ENCODE data around the gene F3. TPM values are rescaled to one million over a fixed set of nuclear protein-coding genes. Genes with fewer than 3 reads are reported as not detected.

The F3 gene
- total RNA-seq, 1 experiment from 2014 or later: 5.5 TPM

DNA sequence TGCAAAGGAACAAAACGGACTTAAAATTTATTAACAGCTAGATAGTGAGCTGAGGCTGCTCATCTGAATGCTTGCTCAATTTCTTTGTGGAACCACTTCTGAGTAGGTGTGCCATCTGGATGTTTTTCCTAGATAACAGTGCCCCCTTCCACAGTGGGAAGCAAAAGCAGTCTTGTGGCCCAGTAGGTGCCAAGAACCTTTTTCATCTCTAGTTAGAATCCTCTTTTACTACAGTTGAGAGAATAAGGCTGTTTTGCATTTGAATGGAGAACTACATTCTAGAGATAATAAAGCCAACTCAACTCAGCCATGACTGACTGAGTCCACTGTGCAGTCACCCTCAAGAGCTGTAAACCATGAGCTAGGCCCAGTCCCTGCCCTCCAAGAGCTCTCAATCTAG, 13.3 kb downstream of the F3 start:
- no peak for DNase-seq (ENCODE audit: low spot score)

DNA sequence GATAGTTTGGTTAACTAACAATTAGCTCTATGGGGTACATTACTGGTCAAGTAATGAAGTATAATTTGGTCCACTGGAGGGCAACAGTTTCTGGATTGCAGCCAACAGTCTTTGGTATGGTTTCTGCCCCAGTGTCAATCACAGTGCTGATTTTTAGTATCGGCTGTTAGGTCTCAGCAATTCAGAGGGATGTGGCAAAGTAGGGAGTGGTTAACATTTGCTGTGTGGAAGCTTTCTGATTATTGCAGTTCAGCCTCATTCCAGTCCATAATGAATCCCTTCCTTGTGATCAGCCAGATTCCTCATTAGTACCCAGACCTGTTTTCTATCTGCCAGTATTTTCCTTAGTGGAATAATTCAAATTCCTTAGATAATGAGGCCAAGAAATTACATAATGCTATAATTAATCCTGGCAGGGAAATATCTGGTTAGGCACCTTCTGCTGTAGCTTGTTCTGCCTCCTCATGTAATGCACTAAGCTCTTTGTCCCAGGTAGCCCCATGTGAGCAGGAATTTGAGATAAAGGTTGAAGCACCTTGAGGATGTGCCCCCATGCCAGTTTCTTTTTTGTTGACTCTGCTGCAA, 14.0 kb downstream of the F3 start:
- peak; percentile 64 for DNase-seq (ENCODE audit: low spot score)

DNA sequence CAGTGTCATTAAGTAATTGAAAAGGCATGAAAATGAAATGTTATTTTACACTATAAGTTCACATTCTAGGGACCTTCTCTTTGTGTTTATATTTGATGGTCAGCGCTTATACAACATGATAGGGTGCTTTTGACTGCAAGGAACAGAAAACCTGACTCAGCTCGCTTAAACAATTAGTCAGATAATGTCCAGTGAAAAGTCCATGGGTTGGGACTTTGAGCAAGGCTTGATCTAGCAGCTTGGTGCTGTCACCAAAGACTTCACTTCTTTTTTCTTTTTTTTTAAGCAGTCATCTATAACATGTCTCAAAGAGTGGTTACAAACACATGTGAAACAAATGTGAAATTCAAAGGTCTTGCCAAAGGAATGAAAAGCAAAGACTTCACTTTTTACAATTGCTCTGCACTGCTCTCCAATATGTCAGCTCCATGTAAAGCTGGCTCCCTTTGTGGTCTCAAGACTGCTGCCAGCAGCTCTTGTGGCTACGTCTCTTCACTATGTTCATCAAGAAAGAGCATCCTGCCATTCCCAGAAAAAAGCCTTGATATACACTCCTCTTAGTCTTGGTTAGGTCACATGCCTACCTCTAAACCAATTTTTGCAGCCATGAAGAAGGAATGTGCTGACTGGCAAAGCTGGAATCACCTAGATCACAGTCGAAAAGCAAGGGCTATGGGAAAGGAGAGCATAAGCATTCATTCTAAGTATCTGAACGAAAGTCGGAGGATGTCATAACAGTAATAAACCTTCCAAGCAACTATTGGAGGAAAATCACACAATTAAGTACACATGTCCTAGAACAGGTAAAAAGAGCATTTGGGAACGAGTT, 15.2 kb downstream of the F3 start:
- DNase-seq (ENCODE audit: low spot score): no peak

DNA sequence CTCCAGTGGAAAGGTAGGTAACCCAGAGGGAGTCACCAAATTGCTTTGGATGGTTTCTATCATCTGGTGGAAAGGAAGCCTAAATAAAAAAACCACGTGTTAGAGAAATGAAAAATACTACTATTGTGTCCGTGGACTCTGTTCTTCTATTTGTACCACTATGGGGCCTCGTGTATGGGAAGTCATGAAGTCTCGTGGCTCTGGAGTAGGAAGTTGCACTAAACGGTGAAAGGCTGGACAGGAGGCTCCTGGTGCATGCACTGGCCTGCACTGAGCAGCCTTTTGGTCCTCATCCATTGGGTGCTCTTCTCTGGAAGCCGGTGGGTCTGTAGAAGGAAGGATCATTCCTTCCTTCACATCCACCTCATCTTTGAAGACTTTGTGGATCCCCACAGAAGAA, 17.0 kb downstream of the F3 start:
- no peak for DNase-seq (ENCODE audit: low spot score)

DNA sequence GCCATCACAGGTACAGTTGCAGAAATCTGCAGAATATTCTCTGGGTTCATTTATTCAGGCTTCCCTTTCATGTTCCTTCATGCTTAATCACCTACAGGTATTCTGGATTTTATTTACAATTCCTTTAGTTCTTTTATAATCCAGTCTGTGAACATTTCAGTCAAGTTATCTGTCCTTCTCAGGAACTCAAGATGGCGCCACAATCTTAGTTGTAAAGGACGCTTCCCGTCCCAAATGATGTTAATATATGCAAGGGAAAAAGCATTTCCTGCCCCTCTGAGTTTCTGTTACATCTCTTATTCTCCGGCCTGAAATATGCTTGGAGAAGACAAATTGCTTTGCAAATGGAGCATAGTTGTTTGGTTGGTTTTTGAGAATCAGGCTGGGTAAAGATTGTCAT, 19.3 kb downstream of the F3 start:
- peak; percentile 45 for DNase-seq (ENCODE audit: low spot score)

- no peak for DNase-seq (ENCODE audit: low spot score)
Observed at GRCh38 chr1:94519351-94519750, 22.2 kb downstream of the F3 start.

GRCh38 chr1:94515296-94515947, 26.1 kb downstream of the F3 start:
- no peak for DNase-seq (ENCODE audit: low spot score)

- DNase-seq (ENCODE audit: low spot score): peak; percentile 48
Observed at GRCh38 chr1:94514095-94514727, 27.3 kb downstream of the F3 start.

DNA sequence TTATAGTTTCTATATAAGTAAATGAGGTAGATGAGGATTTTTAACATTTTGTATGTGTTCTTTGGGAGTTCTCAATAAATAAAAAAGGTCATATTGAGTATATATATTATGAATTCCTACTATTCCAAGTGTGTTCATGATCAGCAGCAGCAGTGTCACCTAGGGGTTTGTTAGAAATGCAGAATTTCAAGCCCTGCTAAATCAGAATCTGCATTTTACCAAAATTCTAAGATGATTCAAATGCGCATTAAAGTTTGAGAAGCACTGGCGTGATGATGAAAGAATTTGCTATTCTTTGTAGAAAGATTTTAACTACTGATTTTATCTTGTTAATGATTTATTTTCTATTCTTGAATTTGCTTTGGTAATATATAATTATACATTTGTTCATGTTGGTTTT, 28.7 kb downstream of the F3 start:
- no peak for DNase-seq (ENCODE audit: low spot score)

DNA sequence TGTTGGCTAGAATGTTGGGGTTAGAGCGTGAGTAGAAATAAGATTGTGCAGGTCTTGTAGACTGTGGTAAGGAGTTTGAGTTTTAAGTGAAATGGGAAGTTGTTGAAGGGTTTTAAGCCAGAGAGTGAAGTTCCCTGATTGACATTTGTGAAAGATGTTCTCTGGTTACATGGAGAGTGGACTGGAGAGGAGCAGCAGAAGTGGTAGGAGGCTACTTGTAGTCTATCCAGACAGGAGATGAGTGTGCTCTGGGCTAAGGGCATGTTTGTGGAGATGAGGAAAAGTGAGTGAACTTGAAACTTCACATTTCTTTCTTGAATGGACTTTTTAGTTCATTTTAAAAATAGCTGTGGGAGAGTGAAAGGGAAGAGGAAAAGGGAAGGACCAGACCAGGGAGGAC, 37.0 kb downstream of the F3 start:
- DNase-seq (ENCODE audit: low spot score): no peak

- no peak for DNase-seq (ENCODE audit: low spot score)
Observed at GRCh38 chr1:94503153-94503552, 38.4 kb downstream of the F3 start.

GRCh38 chr1:94501935-94502334, 39.6 kb downstream of the F3 start:
- no peak for DNase-seq (ENCODE audit: low spot score)

- DNase-seq (ENCODE audit: low spot score): no peak
Observed at GRCh38 chr1:94501426-94501825, 40.1 kb downstream of the F3 start.

- DNase-seq (ENCODE audit: low spot score): no peak
Observed at GRCh38 chr1:94496076-94496755, 45.3 kb downstream of the F3 start.

GRCh38 chr1:94490556-94490955, 51.0 kb downstream of the F3 start:
- no peak for DNase-seq (ENCODE audit: low spot score)

GRCh38 chr1:94486990-94487389, 54.6 kb downstream of the F3 start:
- DNase-seq (ENCODE audit: low spot score): no peak

DNA sequence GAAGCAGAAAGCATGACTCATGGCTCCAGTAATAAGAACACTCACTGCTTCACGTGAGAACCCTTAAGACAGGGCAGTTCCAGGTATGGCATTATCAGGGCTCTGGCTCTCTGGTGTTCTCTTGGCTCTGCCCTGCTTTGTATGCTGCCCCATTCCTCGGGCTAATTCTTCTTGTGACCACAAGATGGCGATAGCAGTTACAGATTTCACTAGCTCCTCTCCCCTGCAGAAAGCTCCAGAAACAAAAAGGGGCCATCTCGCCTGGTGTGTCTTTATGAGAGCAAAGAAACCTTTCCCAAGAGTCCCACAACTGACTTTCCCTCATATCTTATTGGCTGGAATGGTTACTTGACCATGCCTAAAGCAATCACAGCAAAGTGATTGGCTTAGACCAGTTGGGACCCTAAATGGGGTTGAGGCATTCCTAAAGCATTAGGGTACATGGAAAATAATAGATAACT, 60.1 kb downstream of the F3 start:
- DNase-seq (ENCODE audit: low spot score): peak; percentile 89

GRCh38 chr1:94479682-94480081, 61.9 kb downstream of the F3 start:
- no peak for DNase-seq (ENCODE audit: low spot score)
